PC-9 (cell line): ENCODE measurements around the gene COMMD1.

Experiments
- CTCF ChIP-seq: fragments of 200-600 bp; sonication (generic); conservative IDR thresholded peaks from 2 replicates; pipeline ENCODE4 v1.6.1; 2017; ENCODE audit warnings: mixed run types, antibody characterized with exemption, mild to moderate bottlenecking, moderate library complexity
- EZH2 ChIP-seq: fragments of 200-600 bp; sonication (generic); IDR thresholded peaks from 2 replicates; pipeline ENCODE4 v1.8.0; 2017; ENCODE audit warnings: antibody characterized with exemption, low read depth

GRCh38 chr2:61949714-61950560 is 44.5 kb downstream of the COMMD1 start:
- TF ChIP-seq CTCF (no peak), EZH2 (no peak)
